ENCODE results near the gene SPX. TPM values are rescaled to one million over a fixed set of nuclear protein-coding genes. Genes with fewer than 3 reads are reported as not detected.

Gene SPX
- total RNA-seq, 3 donors from 2014 or later: 0.13 TPM; not detected in 2

GRCh38 chr12:21538061-21538653, 12.1 kb downstream of the SPX start:
- intact Hi-C loops (cut with DNase I, micrococcal nuclease): no loop called here
- Histone ChIP-seq H3K4me3 (no peak overlapping the region), H3K9me3 (no peaks in the 10 kb centered on the region), H3K36me3 (ENCODE audit: low read depth) (no peaks in the 10 kb centered on the region), H3K4me1 (ENCODE audit: low read depth) (no peaks in the 10 kb centered on the region)
- ATAC-seq (no peak), DNase-seq (no peak)
- TF ChIP-seq CTCF (IDR thresholded peaks at IDR 0.05): no peak

- TF ChIP-seq CTCF (IDR thresholded peaks at IDR 0.05): no peak
- ATAC-seq: no peak
These were observed 13.7 kb downstream of the SPX start for GRCh38 chr12:21539797-21540196.

GRCh38 chr12:21541773-21542172, 15.7 kb downstream of the SPX start:
- DNase-seq: no peak
- H3K36me3 ChIP-seq (ENCODE audit: low read depth): no peaks in the 10 kb centered on the region
- intact Hi-C loops (cut with DNase I, micrococcal nuclease): no loop called here
- no peaks in the 10 kb centered on the region for H3K9me3 ChIP-seq
- no peaks in the 10 kb centered on the region for H3K4me1 ChIP-seq (ENCODE audit: low read depth)
- H3K4me3 ChIP-seq: no peak overlapping the region
- no peak for TF ChIP-seq CTCF (IDR thresholded peaks at IDR 0.05)
- ATAC-seq: no peak

More at GRCh38 chr12:21539797-21540196, 13.7 kb downstream of the SPX start:
- Histone ChIP-seq H3K9me3 (no peaks in the 10 kb centered on the region), H3K36me3 (ENCODE audit: low read depth) (no peaks in the 10 kb centered on the region), H3K4me3 (no peak overlapping the region), H3K4me1 (ENCODE audit: low read depth) (no peaks in the 10 kb centered on the region)
- no peak for DNase-seq
- intact Hi-C loops (cut with DNase I, micrococcal nuclease): no loop called here

GRCh38 chr12:21542403-21542802, 16.3 kb downstream of the SPX start:
- Histone ChIP-seq H3K4me3 (no peak overlapping the region), H3K9me3 (no peaks in the 10 kb centered on the region), H3K4me1 (ENCODE audit: low read depth) (no peaks in the 10 kb centered on the region), H3K36me3 (ENCODE audit: low read depth) (no peaks in the 10 kb centered on the region)
- no peak for DNase-seq
- intact Hi-C loops (cut with DNase I, micrococcal nuclease): no loop called here
- no peak for TF ChIP-seq CTCF (IDR thresholded peaks at IDR 0.05)
- ATAC-seq: no peak

GRCh38 chr12:21543151-21543550, 17.1 kb downstream of the SPX start:
- H3K4me3 ChIP-seq: no peak overlapping the region
- intact Hi-C loops (cut with DNase I, micrococcal nuclease): no loop called here
- no peaks in the 10 kb centered on the region for H3K4me1 ChIP-seq (ENCODE audit: low read depth)
- no peaks in the 10 kb centered on the region for H3K36me3 ChIP-seq (ENCODE audit: low read depth)
- DNase-seq (no peak), ATAC-seq (no peak)
- no peaks in the 10 kb centered on the region for H3K9me3 ChIP-seq
- TF ChIP-seq CTCF (IDR thresholded peaks at IDR 0.05): no peak

- H3K4me3 ChIP-seq: no peak overlapping the region
- no peak for TF ChIP-seq CTCF (IDR thresholded peaks at IDR 0.05)
- DNase-seq: no peak
- no peaks in the 10 kb centered on the region for H3K36me3 ChIP-seq (ENCODE audit: low read depth)
- H3K4me1 ChIP-seq (ENCODE audit: low read depth): no peaks in the 10 kb centered on the region
- ATAC-seq: no peak
- intact Hi-C loops (cut with DNase I, micrococcal nuclease): no loop called here
- H3K9me3 ChIP-seq: no peaks in the 10 kb centered on the region
These were observed 19.5 kb downstream of the SPX start for GRCh38 chr12:21545557-21545956.
